SK-N-SH treated with all-trans-retinoic acid at 6 μM for 48 hours (cell line): ENCODE measurements around the gene SLC17A9.

ENCODE experiments used
- ARNTL ChIP-seq: fragments of 450-650 bp; formaldehyde crosslinking; IDR thresholded peaks from 2 replicates; pipeline ENCODE4 v1.5.0; 2020; ENCODE audit warnings: low read depth, mild to moderate bottlenecking, moderate library complexity, borderline replicate concordance
- BACH2 ChIP-seq: fragments of 250-450 bp; sonication (Bioruptor Pico); IDR thresholded peaks from 2 replicates; pipeline ENCODE4 v1.9.0; 2021; ENCODE audit warnings: mild to moderate bottlenecking, borderline replicate concordance
- CSDC2 ChIP-seq: fragments of 250-450 bp; sonication (Bioruptor Pico); IDR thresholded peaks from 2 replicates; pipeline ENCODE4 v1.5.0; 2020; ENCODE audit warnings: mild to moderate bottlenecking, moderate library complexity
- CSRNP3 ChIP-seq: fragments of 250-450 bp; sonication (Bioruptor Pico); IDR thresholded peaks from 2 replicates; pipeline ENCODE4 v1.5.1; 2021; ENCODE audit warnings: mild to moderate bottlenecking, moderate library complexity
- OSR1 ChIP-seq: fragments of 250-450 bp; sonication (Bioruptor Pico); IDR thresholded peaks from 2 replicates; pipeline ENCODE4 v1.8.0; 2022; ENCODE audit warnings: moderate library complexity, mild to moderate bottlenecking, inconsistent platforms
- PPARA ChIP-seq: fragments of 250-450 bp; sonication (Bioruptor Pico); IDR thresholded peaks from 2 replicates; pipeline ENCODE4 v1.5.0; 2020; ENCODE audit warnings: mild to moderate bottlenecking, borderline replicate concordance
- RARB ChIP-seq: fragments of 250-450 bp; sonication (Bioruptor Pico); IDR thresholded peaks from 2 replicates; pipeline ENCODE4 v1.8.0; 2021; ENCODE audit warnings: mild to moderate bottlenecking, moderate library complexity
- TOX ChIP-seq: fragments of 250-450 bp; sonication (Bioruptor Pico); IDR thresholded peaks from 2 replicates; pipeline ENCODE4 v1.8.0; 2021; ENCODE audit warnings: mild to moderate bottlenecking, moderate library complexity, borderline replicate concordance
- ZC3H10 ChIP-seq: fragments of 250-450 bp; sonication (Bioruptor Pico); IDR thresholded peaks from 2 replicates; pipeline ENCODE4 v1.5.1; 2021; ENCODE audit warnings: mild to moderate bottlenecking, moderate library complexity
- ZFP30 ChIP-seq: fragments of 450-650 bp; formaldehyde crosslinking; IDR thresholded peaks from 2 replicates; pipeline ENCODE4 v1.5.0; 2022; ENCODE audit warnings: mild to moderate bottlenecking, moderate library complexity
- ZNF565 ChIP-seq: fragments of 450-650 bp; formaldehyde crosslinking; conservative IDR thresholded peaks from 2 replicates; pipeline ENCODE4 v1.5.0; 2020; ENCODE audit warnings: low read depth, mild to moderate bottlenecking, moderate library complexity
- ZNF70 ChIP-seq: fragments of 450-650 bp; formaldehyde crosslinking; IDR thresholded peaks from 2 replicates; pipeline ENCODE4 v1.5.0; 2020; ENCODE audit warnings: mild to moderate bottlenecking, moderate library complexity
- TF ChIP-seq, protein P1 (sequence below): fragments of 250-450 bp; sonication (Bioruptor Pico); IDR thresholded peaks from 2 replicates; pipeline ENCODE4 v1.8.0; 2020; ENCODE audit warnings: mild to moderate bottlenecking, moderate library complexity, borderline replicate concordance
- TF ChIP-seq, protein P2 (sequence below): fragments of 250-450 bp; sonication (Bioruptor Pico); IDR thresholded peaks from 2 replicates; pipeline ENCODE4 v1.5.1; 2020; ENCODE audit warnings: low read depth, mild to moderate bottlenecking, moderate library complexity

DNA sequence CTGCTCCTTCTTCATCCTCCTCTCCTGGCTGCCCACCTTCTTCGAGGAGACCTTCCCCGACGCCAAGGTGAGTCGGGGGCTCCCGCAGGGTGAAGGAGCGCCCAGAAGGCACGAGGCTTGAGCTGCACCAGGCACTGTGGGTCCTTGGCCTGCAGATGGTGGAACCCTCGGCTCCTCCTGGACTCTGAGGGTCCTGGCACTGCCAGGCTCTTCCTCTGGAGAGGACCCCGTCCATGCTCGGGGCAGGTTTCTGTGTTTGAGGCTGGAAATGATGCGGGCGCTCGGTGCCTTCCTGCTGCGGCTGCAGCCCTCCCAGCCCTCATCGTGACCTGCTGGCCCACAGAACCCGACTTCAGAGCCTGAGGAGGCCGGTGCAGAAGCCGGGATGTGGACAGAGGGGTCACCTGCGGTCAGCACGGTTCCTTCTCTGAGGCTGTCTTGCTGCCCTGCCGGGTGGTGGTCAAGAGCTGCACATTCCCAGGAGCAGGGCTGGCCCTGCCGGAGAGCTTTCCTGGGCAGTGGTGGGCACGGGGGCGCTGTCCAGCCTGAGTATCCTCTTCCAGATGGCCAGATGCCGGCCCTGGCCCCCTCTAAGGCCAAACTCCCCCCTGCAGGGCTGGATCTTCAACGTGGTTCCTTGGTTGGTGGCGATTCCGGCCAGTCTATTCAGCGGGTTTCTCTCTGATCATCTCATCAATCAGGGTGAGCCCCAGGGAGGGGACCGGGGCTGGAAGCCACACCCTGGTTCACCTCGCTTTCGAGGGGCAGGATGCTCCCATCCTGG lies 11.3 kb downstream of the SLC17A9 start:
- TF ChIP-seq BACH2: no peak
- TF ChIP-seq ARNTL (CRISPR knock-in tag): no peak
- TF ChIP-seq, protein P1, sequence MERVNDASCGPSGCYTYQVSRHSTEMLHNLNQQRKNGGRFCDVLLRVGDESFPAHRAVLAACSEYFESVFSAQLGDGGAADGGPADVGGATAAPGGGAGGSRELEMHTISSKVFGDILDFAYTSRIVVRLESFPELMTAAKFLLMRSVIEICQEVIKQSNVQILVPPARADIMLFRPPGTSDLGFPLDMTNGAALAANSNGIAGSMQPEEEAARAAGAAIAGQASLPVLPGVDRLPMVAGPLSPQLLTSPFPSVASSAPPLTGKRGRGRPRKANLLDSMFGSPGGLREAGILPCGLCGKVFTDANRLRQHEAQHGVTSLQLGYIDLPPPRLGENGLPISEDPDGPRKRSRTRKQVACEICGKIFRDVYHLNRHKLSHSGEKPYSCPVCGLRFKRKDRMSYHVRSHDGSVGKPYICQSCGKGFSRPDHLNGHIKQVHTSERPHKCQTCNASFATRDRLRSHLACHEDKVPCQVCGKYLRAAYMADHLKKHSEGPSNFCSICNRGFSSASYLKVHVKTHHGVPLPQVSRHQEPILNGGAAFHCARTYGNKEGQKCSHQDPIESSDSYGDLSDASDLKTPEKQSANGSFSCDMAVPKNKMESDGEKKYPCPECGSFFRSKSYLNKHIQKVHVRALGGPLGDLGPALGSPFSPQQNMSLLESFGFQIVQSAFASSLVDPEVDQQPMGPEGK: no peak
- TF ChIP-seq CSRNP3 (CRISPR knock-in tag): no peak
- no peak for TF ChIP-seq ZNF70 (CRISPR knock-in tag)
- no peak for TF ChIP-seq PPARA
- TF ChIP-seq, protein P2, sequence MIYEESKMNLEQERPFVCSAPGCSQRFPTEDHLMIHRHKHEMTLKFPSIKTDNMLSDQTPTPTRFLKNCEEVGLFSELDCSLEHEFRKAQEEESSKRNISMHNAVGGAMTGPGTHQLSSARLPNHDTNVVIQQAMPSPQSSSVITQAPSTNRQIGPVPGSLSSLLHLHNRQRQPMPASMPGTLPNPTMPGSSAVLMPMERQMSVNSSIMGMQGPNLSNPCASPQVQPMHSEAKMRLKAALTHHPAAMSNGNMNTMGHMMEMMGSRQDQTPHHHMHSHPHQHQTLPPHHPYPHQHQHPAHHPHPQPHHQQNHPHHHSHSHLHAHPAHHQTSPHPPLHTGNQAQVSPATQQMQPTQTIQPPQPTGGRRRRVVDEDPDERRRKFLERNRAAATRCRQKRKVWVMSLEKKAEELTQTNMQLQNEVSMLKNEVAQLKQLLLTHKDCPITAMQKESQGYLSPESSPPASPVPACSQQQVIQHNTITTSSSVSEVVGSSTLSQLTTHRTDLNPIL (CRISPR knock-in tag): no peak
- no peak for TF ChIP-seq OSR1 (CRISPR knock-in tag)
- TF ChIP-seq RARB (CRISPR knock-in tag): no peak
- no peak for TF ChIP-seq CSDC2
- no peak for TF ChIP-seq ZC3H10 (CRISPR knock-in tag)
- no peak for TF ChIP-seq TOX (CRISPR knock-in tag)
- TF ChIP-seq ZNF565: no peak
- no peak for TF ChIP-seq ZFP30 (CRISPR knock-in tag)
